ENCODE measurements around the gene RFWD3.
"Not testable (repeated sequence)": the region's sequence is repeated elsewhere in the genome, so short reads cannot be mapped to it uniquely, and the experiment has no call there.

The RFWD3 gene

DNA sequence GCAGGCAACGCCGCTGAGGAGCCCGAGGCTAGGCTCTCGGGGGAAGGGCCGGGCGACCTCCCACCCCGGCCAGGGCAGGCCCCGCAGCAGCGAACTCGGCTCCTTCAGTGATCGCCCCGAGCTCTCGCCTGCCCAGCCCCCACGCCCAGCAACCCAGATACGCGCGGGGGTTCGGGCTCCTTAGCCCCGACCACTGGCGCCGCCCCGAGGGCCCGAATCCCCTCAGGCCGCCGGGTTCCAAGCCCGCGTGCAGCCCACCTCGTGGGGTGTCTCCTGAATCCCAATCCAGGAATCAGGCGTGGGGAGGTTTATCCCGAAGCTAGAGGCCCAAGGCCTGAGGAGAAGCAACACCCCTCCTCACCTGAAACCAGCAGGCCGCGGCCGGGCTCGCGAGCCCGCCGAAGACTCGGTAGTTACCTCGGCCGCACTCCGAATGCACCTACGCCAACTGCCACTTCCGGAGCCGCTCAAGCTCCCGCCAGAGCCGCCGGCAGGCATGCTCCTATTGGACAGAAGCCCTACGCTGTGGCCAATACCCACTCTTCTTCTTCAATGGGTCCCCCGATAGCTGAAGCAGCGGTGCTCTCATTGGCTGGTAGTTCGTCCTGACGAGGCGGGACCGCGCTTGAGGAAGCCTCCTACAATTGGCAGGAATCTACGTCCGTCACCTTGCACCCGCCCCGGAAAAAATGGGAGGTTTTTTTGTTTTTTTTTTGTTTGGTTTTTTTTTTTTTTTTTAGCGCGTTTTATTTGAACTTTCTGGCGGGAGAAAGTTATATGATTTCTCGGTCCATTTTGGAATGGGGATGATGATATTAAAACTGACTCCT lies at the start of gene RFWD3:
Gene RFWD3 (minus strand): TSS at position 453 of the 830 bp plus-strand sequence. CDS start 5,428 bp downstream, outside the sequence.
- peak; percentile 88 for DNase-seq

- DNase-seq = no peak
Observed at GRCh38 chr16:74716355-74716754, 49.7 kb upstream of the RFWD3 start.

DNA sequence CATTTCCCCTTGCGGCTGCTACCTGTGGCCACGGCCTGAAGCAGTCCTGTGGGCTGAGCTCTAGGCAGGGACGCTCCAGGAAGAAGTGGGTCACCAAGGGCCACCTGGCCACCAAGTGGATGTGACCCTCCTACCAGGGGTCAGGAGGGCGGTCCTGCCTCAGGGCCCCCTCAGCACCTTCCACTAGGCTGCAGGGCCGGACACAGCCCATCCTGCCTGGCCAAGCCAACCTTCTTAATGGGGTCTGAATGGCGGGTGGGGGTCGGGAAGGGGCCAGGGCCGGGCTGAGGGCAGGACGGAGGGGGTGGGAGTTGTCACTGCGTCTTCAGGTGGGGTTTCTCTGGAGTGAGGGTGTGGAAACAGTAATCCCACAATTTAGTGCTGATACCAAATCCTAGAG lies 47.2 kb upstream of the RFWD3 start:
- DNase-seq = no peak

DNA sequence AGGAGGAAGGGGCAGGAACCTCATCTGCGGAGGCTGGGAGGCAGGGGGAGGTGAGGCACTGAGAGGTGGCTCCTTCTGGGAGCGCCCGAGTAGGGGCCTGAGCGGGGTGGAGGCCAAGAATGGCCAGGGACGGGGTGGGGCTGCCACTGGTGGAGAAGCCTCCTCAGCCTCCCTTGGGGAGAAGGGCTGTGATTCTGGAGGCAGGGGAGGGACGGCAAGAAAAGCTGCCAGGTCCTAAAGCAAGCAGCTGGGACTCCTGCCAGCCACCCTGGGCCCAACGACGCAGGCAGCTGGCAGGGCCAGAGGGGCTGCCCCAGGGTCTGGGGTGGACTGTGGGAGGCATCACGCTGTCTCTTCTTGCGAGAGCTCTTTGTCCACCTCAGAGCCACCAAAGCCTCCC lies 46.6 kb upstream of the RFWD3 start:
- no peak for DNase-seq

- no peak for DNase-seq
Observed at GRCh38 chr16:74711938-74712337, 45.3 kb upstream of the RFWD3 start.

DNA sequence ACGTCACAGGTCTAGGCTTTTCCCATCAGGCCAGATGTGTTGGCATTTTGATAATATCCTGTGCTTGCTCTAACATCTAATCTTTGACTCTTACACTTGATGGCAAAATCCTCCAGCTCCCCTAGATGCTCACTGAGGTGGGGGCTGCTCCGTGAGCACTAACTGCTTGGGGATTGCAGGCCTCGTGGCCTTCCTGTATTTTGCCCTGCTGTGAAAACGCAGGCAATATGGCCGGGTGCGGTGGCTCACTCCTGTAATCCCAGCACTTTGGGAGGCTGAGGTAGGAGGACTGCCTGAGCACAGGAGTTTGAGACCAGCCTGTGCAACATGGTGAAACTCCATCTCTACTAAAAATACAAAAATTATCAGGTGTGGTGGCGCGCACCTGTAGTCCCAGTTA lies 43.7 kb upstream of the RFWD3 start:
- no peak for DNase-seq

DNA sequence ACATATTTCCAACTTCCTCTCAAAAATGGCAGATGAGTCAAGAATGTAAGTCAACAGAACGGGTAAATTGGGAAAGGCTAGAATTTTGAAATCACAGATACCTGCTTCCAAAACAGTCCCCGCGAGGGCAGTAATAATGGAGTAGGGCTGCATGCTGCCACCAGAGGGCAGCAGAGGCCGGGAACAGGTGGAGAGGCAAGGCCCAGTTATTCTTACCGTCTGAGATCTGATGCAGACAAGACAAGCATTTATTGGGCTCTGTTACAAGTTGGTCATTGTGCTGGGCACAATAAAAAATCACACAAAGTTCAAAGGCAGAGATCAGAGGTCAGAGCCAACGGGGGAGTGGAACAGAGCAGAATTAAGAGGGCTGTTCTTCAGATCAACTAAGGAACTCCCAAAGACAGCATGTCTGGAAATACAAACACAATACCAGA lies 42.8 kb upstream of the RFWD3 start:
- DNase-seq = peak; percentile 50

DNA sequence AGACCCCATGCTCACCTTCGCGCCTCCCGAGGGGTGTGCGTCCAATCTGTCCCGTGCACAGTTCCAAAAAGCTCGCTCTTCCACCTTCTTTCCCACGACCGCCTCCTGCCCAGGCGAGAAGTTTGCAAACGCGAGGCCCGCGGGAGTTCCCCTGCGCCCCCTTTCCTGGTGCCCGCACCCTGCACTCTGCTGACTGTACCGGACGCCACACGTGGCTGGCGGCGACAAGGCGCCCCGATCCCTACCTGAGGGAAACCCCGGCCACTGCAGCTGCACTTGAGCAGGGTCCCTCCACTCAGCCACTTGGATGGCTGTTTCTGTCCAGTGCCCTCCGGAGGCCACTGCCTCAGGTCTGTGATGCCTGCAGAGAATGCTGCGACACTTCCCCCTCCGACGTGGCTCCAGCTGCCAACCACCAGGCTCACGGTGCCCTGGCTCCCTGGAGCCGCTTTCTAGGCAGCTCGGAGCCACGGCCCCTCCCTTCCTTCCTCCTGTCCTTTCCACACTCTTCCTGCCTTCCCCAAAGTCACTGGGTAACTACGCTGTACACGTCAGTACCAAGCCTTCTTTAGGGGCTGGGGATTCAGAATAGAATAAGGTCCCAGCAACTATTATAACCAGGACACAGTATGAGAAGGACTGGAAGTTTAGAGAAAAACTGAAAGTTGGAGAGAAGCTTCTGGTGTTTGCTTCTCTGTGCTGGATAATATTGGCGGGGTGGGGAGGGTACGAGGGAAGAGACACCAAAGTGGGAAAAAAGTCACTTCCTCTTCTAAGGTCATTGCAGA lies 34.0 kb upstream of the RFWD3 start, which contains the start of gene MLKL:
Gene MLKL (minus strand): TSS at position 425 of the 788 bp plus-strand sequence. CDS start 5,105 bp downstream, outside the sequence.
- DNase-seq = no peak

- no peak for DNase-seq
Observed at GRCh38 chr16:74700116-74700437, 33.4 kb upstream of the RFWD3 start.

GRCh38 chr16:74699666-74700065 lies 33.0 kb upstream of the RFWD3 start:
- no peak for DNase-seq

- no peak for DNase-seq
Observed at GRCh38 chr16:74698222-74698621, 31.5 kb upstream of the RFWD3 start.

GRCh38 chr16:74695450-74696422 lies 29.1 kb upstream of the RFWD3 start:
- DNase-seq = no peak

- DNase-seq = no peak
Observed at GRCh38 chr16:74691093-74691855, 24.6 kb upstream of the RFWD3 start.

GRCh38 chr16:74682556-74682955 lies 15.9 kb upstream of the RFWD3 start:
- DNase-seq = no peak

DNA sequence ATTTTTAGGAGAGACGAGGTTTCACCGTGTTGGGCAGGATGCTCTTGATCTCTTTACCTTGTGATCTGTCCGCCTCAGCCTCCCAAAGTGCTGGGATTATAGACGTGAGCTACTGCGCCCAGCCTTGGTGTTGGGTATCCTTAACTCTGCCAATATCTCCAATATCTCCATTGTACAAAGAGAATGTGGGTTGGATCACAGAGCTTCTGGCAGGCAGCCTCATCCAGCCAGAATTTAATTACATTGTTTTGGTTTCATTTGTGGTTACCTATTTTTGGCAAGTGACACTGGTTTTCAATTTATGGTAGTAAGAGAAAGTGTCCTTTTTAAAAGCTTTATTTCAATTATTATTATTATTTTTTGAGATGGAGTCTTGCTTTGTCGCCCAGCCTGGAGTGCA lies 14.0 kb upstream of the RFWD3 start:
- no peak for DNase-seq

DNA sequence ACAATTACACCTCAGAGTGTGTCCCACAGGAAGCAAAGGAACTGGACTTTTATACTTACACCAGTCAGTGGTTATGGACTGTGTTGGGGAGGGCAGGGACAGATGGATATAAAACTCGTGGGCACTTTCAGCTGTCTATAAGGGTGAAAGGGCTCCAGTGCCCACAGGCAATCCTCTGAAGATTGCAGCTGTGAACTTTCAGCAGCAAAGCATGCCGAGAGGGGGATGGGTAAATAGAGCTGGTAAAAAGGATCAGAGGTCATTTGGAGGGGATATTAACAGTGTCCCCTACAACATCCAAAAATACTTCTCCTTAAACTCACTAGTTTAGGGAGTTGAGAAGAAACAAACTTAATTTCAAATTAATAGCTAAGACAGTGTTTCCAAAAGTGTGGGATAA lies 13.3 kb upstream of the RFWD3 start:
- no peak for DNase-seq

- no peak for DNase-seq
Observed at GRCh38 chr16:74677868-74678267, 11.2 kb upstream of the RFWD3 start.

DNA sequence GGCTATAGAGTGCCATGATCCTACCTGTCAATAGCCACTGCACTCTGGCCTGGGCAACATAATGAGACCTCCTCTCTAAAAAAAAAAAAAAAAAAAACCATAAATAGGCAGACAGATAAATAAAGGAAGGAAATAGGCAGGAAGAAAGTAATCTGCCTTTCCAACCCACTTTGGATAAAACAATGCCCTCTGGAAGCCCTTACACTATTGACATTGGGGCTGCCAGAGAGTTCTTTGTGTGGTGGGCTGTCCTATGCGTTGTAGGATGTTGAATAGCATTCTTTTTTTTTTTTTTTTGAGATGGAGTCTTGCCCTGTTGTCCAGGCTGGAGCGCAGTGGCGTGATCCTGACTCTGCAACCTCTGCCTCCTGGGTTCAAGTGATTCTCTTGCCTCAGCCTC lies 7.2 kb upstream of the RFWD3 start:
- no peak for DNase-seq

DNA sequence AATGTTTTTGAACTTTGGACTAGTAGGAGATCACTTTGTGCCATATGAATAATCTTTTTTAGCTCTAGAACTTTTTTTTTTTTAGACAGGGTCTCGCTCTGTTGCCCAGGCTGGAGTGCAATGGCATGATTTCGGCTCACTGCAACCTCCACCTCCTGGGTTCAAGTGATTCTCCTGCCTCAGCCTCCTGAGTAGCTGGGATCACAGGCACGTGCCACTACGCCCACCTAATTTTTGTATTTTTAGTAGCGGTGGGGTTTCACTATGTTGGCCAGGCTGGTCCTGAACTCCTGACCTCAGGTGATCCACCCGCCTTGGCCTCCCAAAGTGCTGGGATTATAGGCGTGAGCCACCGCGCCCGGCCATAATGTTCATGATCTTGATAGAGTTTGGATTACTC lies 2.2 kb upstream of the RFWD3 start:
- not testable (repeated sequence) for DNase-seq

DNA sequence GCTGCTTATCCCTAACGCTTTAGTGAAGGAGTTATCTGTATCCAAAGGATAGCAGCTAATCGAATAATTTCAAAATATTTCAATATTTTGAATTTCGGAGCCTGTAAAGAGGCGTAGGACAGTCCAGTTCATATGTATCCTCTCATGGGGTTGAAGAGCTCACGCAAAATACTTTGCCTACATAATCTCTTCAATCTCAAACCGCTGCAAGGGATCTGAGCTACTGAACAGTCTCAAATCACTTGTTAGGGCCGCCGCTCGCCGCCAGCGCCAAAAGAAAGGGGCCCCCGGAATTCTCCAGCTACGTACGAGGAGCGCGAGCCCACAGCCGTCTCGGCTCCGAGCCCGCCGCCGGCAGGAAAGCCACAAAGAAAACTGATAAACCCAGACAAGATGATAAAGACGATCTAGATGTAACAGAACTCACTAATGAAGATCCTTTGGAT lies 601 bp upstream of the RFWD3 start:
- DNase-seq = peak; percentile 40

- no peak for DNase-seq
Observed at GRCh38 chr16:74666010-74666421, 661 bp downstream of the RFWD3 start.

DNA sequence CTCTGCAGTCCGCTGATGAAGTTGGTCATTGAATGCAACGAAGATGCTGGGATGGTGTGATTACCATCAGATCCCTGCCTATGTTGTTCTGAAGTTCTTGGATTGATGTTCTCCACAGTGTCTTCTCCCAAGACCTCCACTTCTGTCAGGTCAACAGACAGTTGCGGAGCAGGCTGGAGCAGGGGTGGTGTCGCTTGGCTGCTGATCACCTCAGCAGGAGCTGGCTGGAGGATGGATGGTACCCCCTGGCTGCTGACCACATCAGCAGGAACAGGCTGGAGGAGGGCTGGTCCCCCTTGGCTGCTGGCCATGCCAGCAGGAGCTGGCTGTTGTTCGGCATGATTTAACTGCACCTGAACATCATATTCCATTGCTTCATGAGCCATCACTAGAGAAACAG lies 5.6 kb downstream of the RFWD3 start:
- no peak for DNase-seq

Data from DMS79 treated with DMSO at 0.1 percent for 48 hours (cell line).